DND-41 (cell line): ENCODE measurements around the gene COL15A1.

Experiments
- ATAC-seq: fragments of 200-7000 bp; cut with Tn5 transposase; 3 replicates; pipeline ENCODE4 v1.9.1; 2021; ENCODE audit warnings: low read depth; ENCODE audit not compliant: insufficient read depth
- DNase-seq: peaks from one replicate; pipeline ENCODE4 v3.0.0-alpha.2; 2020
- H2AFZ ChIP-seq: 2 replicates; pipeline ENCODE4 v1.6.0; 2012; ENCODE audit warnings: low read depth, low read length
- H3K27ac ChIP-seq: 2 replicates; pipeline ENCODE4 v1.5.1; 2012; ENCODE audit warnings: low read length, inconsistent platforms
- H3K27me3 ChIP-seq: fragments of 200-600 bp; sonication (generic); 2 replicates; pipeline ENCODE4 v1.6.0; 2012; ENCODE audit warnings: low read length, mild to moderate bottlenecking, inconsistent platforms; ENCODE audit not compliant: insufficient read depth, poor library complexity
- H3K36me3 ChIP-seq: 2 replicates; pipeline ENCODE4 v1.5.1; 2012; ENCODE audit warnings: low read length, inconsistent platforms; ENCODE audit not compliant: insufficient read depth
- H3K4me1 ChIP-seq: 2 replicates; pipeline ENCODE4 v1.5.1; 2012; ENCODE audit warnings: mild to moderate bottlenecking, low read length; ENCODE audit not compliant: insufficient read depth
- H3K4me2 ChIP-seq: 2 replicates; pipeline ENCODE4 v1.6.0; 2012; ENCODE audit warnings: mild to moderate bottlenecking, moderate library complexity, low read length, inconsistent platforms; ENCODE audit not compliant: insufficient read depth
- H3K4me3 ChIP-seq, 2 experiments: fragments of 200-600 bp in 1 of 2; shearing (Covaris generic) in 1 of 2; 2 replicates each; pipeline ENCODE4 v1.5.1; 2012 to 2016; ENCODE audit warnings: inconsistent platforms in 2 of 2, low read length in 2 of 2, mild to moderate bottlenecking in 2 of 2, low read depth in 1 of 2, moderate library complexity in 1 of 2
- H3K79me2 ChIP-seq: 2 replicates; pipeline ENCODE4 v1.6.0; 2012; ENCODE audit warnings: low read length, inconsistent platforms; ENCODE audit not compliant: insufficient read depth
- H3K9ac ChIP-seq: 2 replicates; pipeline ENCODE4 v1.6.0; 2012; ENCODE audit warnings: low read depth, mild to moderate bottlenecking, inconsistent platforms, low read length, moderate library complexity
- H3K9me3 ChIP-seq: 2 replicates; pipeline ENCODE4 v1.5.1; 2012; ENCODE audit warnings: low read length, moderate library complexity, mild to moderate bottlenecking, inconsistent platforms; ENCODE audit not compliant: insufficient read depth, severe bottlenecking
- H4K20me1 ChIP-seq: 2 replicates; pipeline ENCODE4 v1.6.0; 2012; ENCODE audit warnings: low read length; ENCODE audit not compliant: insufficient read depth
- CTCF ChIP-seq: IDR thresholded peaks from 2 replicates; pipeline ENCODE4 v1.5.1; 2012; ENCODE audit warnings: borderline replicate concordance, low read length, moderate library complexity, mild to moderate bottlenecking; ENCODE audit not compliant: poor library complexity, severe bottlenecking; ENCODE audit errors: extremely low read depth
- EZH2 ChIP-seq: IDR thresholded peaks from 3 replicates; pipeline ENCODE4 v1.6.1; 2012; ENCODE audit warnings: borderline replicate concordance, low read depth, mild to moderate bottlenecking, moderate library complexity, low read length, inconsistent platforms; ENCODE audit not compliant: severe bottlenecking

COL15A1 gene

GRCh38 chr9:99029083-99029645 lies 85.5 kb downstream of the COL15A1 start:
- Histone ChIP-seq H3K27ac (no peak overlapping the region), H3K79me2 (no peaks in the 10 kb centered on the region), H3K9me3 (no peaks in the 10 kb centered on the region), H4K20me1 (no peaks in the 10 kb centered on the region), H3K27me3 (no peaks in the 10 kb centered on the region), H2AFZ (no peak overlapping the region), H3K4me2 (no peak overlapping the region), H3K4me1 (no peaks in the 10 kb centered on the region), H3K36me3 (no peaks in the 10 kb centered on the region), H3K9ac (no peak overlapping the region), H3K4me3 (no peak overlapping the region)
- no peak for ATAC-seq
- TF ChIP-seq EZH2 (no peak), CTCF (no peak)
- no peak for DNase-seq

GRCh38 chr9:99030092-99030511 lies 86.4 kb downstream of the COL15A1 start:
- ATAC-seq (no peak), DNase-seq (no peak)
- Histone ChIP-seq H3K4me2 (no peak overlapping the region), H3K9ac (no peak overlapping the region), H3K36me3 (no peaks in the 10 kb centered on the region), H3K27me3 (no peaks in the 10 kb centered on the region), H3K79me2 (no peaks in the 10 kb centered on the region), H3K4me3 (no peak overlapping the region), H3K27ac (no peak overlapping the region), H2AFZ (no peak overlapping the region), H4K20me1 (no peaks in the 10 kb centered on the region), H3K4me1 (no peaks in the 10 kb centered on the region), H3K9me3 (no peaks in the 10 kb centered on the region)
- no peak for TF ChIP-seq EZH2
- TF ChIP-seq CTCF = no peak

GRCh38 chr9:99030610-99031109 lies 87.0 kb downstream of the COL15A1 start:
- Histone ChIP-seq H2AFZ (no peak overlapping the region), H3K4me3 (no peak overlapping the region), H3K27ac (no peak overlapping the region), H3K36me3 (no peaks in the 10 kb centered on the region), H3K9ac (no peak overlapping the region), H3K27me3 (no peaks in the 10 kb centered on the region), H4K20me1 (no peaks in the 10 kb centered on the region), H3K79me2 (no peaks in the 10 kb centered on the region), H3K4me2 (no peak overlapping the region), H3K9me3 (no peaks in the 10 kb centered on the region), H3K4me1 (no peaks in the 10 kb centered on the region)
- no peak for ATAC-seq
- no peak for DNase-seq
- no peak for TF ChIP-seq CTCF
- no peak for TF ChIP-seq EZH2
